ENCODE data around the gene LILRB1.
"Not testable (repeated sequence)": the region's sequence is repeated elsewhere in the genome, so short reads cannot be mapped to it uniquely, and the experiment has no call there.

LILRB1 gene

DNA sequence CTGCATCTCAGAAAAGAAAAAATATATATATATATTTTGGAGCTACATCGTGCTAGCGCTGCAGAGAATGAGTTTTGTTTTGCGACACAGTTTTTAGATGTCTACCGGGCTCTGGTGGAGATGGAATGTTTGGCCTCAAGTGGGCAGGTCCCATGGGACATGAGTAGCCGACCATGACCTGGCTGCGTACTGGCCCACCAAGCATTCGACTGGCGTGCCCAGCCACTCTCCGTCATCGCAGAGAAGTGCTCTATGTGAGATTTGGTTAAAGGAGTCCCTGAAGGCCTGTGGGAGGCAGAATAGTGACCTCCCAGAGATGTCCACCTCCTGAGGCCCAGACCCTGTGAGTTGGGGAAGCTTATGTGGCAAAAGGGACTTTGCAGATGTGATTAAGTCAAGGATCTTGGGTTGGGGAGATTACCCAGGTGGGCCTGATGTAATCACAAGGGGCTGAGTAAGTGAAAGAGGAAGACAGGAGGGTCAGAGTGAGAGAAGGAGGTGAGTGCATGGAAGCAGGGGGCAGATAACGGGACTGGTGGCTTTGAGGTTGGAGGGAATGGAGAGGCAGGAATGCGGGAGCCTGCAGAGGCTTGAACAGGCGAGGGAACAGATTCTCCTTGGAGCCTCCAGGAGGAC lies 31.7 kb downstream of the LILRB1 start:
- DNase-seq, result no peak

- DNase-seq, result peak in 10 of 56 donors; percentile 4 to 27 (median 16)
Measured at GRCh38 chr19:54662730-54663129, 32.4 kb downstream of the LILRB1 start, which contains the start of gene LILRB4. Gene LILRB4, plus strand, starts transcription at chr19:54662985. Its CDS starts 49 bp downstream, at chr19:54663034.

DNA sequence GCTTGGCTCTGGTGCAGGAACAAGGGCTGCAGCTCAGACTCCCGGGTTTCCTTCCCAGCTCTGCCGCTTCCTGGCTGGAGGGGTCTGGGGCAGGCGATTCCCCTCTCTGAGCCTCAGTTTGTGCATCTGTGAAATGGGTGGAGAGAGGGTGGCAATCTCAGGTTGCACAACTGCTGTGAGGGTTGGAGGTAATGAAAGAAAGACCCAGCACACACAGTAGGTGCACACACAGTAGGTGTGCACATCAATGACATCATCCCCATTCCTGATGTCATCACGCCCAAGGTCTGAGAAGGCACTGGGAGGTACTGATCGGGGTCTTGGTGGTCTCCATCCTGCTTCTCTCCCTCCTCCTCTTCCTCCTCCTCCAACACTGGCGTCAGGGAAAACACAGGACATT lies 35.2 kb downstream of the LILRB1 start:
- DNase-seq, result no peak

- DNase-seq, result no peak
Measured at GRCh38 chr19:54667217-54667616, 36.9 kb downstream of the LILRB1 start.

GRCh38 chr19:54668353-54668752 lies 38.1 kb downstream of the LILRB1 start:
- DNase-seq, result no peak

DNA sequence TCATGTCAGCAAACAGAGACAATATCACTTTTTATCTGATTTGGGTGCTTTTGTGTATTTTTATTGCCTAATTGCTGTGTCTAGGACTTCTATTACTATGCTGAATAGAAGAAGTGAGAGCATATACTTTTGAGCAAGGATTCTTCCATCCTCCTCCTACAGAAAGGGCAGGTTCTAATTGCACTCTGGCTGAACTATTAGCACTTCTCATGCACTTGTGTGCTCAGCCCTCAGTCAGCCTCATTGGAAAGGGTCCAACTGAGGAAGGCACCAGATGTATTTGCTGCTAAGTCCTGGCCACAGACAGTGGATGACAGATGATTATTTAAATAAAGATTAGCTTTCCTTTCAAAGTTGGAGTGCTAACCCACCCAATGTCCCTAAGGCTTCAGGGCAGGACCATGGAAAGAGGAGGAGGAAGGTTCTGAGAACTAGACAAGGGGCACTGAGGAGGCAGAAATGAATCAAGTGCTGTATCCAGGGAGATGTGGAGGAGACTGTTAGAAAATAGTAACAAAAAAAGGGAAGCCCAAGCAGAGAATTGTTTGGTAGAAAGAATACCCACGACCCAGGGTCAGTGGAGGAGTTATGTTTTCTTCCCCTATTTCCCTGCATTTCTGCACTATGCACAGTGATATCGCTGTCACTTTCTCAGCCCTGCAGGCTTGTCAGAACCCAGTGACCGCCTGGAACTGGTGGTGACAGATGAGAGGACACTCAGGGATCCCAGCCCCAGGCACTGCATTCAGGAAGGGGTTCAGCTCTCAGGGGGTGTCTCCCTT lies 40.5 kb downstream of the LILRB1 start:
- DNase-seq, result no peak

DNA sequence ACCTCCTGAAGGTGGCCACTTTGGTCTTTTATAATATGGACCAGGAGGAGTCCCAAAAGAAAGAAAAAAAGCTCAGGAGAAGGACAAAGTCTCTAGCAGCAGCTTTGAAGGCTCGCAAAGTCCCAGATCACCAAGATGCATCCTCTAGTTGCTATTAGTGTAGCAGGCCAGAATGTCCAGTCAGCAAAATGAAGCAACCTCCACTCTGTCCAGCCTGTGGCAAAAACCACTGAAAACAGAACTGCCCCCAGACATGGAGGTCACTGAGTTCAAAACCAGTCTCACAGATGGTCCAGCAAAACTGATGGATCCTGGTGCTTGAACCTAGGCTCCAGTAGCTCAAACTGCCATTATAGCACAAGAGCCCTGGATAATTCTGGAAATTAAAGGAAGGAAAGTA lies 42.9 kb downstream of the LILRB1 start:
- peak in 3 of 56 donors; percentile 6 to 26 (median 20) for DNase-seq

DNA sequence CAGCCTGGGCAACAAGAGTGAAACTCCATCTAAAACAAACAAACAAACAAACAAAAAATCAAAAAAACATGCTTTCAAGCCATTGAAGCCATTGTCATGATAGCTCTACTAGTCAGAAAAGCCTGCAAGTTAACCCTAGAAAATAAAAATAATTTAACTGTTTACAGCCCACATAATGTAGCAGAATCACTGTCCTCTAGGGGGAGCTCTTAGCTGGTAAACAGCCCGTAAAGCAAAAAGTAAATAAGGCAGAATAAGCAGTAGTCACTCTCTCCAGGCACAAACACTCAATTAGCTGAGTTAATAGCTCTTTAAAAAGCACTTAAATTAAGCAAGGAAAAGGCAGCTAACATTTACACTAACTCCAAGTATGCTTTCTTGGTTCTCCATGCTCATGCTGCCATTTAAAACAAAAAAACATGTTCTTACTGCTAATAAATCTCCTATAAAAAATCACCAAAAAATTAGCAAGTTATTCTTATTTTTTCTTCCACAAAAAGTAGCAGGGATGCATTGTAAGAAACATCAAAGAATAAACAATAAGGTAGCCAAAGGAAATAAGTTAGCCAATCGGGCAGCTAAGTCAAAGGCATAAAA lies 43.8 kb downstream of the LILRB1 start:
- DNase-seq, result no peak

DNA sequence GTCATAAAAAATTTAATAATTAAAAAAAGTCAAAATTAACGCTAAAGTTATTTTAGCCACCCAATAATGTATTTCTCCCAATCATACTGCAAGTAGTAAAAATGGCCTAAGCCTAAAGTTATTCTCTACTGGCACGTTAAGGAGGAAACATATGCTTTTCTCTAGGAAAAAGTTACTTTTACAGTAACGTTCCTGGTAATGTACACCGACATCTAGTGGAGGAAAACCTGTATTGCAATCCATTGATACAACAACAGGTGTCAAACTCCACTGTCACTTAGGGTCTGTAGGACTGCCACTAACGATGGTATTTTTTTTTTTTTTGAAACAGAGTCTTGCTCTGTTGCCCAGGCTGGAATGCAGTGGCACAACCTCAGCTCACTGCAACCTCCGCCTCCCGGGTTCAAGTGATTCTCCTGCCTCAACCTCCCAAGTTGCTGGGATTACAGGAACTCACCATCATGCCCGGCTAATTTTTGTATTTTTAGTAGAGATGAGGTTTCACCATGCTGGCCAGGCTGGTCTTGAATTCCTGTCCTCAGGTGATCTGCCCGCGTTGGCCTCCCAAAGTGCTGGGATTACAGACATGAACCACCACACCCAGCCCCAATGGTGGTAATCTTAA lies 46.0 kb downstream of the LILRB1 start:
- not testable (repeated sequence) for DNase-seq

GRCh38 chr19:54677217-54677616 lies 46.9 kb downstream of the LILRB1 start:
- no peak for DNase-seq

DNA sequence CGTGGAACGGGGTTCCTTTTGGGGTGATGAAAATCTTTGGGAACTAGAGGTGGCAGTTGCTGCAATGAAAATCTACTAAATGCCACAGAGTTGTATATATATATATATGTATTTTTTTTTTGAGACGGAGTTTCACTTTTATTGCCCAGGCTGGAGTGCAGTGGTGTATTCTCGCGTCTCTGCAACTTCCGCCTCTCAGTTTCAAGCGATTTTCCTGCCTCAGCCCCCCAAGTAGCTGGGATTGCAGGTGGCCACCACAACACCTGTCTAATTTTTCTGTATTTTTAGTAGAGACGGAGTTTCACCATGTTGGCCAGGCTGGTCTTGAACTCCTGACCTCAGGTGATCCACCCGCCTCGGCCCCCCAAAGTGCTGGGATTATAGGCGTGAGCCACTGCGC lies 51.3 kb downstream of the LILRB1 start:
- DNase-seq, result not testable (repeated sequence)

GRCh38 chr19:54682306-54682856 lies 52.1 kb downstream of the LILRB1 start:
- DNase-seq, result no peak

- no peak for DNase-seq
Measured at GRCh38 chr19:54684527-54684926, 54.2 kb downstream of the LILRB1 start.
